GM12801 (cell line): ENCODE measurements around the gene FKBP10.

Experiments used
- TF ChIP-seq, protein P1 (sequence below): IDR thresholded peaks from one replicate; pipeline ENCODE4 v1.5.1; 2011; ENCODE audit warnings: control low read depth; ENCODE audit not compliant: insufficient read length; ENCODE audit errors: extremely low read depth

FKBP10 gene

DNA sequence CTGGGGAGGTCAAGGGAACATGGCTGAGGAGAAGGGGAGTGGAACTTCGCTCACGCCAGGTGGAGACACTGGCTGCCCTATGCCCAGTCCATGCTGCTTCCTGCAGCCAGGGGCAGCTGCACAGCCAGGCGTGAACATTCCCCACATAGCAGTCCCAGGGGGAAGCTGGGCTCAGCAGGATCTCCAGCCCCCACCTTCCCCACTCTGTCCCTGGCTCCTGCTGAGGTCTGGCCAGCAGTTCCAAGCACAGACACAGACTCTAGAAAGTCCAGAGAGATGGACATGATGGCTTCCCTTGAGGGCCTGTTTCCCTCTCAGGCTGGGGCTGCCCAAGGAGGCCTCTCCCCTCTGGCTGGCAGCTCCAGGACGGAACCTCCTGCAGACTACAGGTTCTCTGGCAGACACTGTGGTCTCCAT, 35.6 kb upstream of the FKBP10 start:
- TF ChIP-seq, protein P1, sequence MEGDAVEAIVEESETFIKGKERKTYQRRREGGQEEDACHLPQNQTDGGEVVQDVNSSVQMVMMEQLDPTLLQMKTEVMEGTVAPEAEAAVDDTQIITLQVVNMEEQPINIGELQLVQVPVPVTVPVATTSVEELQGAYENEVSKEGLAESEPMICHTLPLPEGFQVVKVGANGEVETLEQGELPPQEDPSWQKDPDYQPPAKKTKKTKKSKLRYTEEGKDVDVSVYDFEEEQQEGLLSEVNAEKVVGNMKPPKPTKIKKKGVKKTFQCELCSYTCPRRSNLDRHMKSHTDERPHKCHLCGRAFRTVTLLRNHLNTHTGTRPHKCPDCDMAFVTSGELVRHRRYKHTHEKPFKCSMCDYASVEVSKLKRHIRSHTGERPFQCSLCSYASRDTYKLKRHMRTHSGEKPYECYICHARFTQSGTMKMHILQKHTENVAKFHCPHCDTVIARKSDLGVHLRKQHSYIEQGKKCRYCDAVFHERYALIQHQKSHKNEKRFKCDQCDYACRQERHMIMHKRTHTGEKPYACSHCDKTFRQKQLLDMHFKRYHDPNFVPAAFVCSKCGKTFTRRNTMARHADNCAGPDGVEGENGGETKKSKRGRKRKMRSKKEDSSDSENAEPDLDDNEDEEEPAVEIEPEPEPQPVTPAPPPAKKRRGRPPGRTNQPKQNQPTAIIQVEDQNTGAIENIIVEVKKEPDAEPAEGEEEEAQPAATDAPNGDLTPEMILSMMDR: no peak

DNA sequence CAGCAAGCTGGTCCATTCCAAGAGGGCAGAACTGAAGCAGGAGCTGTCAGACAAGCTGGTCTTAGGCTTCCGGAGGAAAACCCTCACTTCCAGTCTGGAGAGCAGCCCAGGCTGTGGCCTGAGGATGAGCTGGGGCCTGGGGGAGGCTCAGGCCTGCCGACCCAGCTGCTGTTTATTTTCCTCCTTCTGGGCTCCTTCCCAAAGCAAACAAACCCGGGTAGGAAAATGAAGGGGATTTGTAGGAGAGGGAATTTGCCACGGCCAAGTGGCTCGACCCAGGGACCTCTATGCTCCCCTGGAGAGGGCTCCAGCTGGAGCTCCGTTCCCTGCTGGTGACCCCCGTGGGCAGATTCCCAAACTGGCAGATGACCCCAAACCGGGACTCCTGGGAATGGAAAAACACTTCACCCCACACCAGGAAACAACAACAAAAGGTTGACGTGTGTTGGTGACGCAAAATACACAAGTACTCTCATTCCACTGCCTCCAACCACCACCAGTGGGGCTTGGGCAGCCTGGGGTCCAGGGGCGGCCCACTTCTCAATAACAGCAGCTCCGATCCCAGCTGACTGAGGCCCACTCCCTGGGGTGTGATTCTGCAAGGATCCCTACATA, 35.1 kb upstream of the FKBP10 start:
- TF ChIP-seq, protein P1: no peak

DNA sequence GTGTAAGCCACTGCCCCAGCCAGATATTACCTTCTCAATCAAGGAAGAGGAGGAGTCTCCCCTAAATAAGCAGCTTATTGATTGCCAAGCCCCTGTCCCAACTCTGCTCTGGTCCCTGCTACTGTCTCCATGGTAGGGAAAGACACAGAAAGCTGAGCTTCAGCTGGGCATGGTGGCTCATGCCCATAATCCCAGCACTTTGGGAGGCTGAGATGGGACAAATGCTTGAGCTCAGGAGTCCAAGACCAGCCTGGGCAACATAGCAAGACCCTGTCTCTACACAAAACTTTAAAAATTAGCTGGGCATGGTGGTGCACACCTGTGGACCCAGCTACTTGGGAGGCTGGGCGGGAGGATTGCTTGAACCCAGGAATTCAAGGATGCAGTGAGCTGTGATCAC, 32.9 kb upstream of the FKBP10 start:
- TF ChIP-seq, protein P1: no peak

DNA sequence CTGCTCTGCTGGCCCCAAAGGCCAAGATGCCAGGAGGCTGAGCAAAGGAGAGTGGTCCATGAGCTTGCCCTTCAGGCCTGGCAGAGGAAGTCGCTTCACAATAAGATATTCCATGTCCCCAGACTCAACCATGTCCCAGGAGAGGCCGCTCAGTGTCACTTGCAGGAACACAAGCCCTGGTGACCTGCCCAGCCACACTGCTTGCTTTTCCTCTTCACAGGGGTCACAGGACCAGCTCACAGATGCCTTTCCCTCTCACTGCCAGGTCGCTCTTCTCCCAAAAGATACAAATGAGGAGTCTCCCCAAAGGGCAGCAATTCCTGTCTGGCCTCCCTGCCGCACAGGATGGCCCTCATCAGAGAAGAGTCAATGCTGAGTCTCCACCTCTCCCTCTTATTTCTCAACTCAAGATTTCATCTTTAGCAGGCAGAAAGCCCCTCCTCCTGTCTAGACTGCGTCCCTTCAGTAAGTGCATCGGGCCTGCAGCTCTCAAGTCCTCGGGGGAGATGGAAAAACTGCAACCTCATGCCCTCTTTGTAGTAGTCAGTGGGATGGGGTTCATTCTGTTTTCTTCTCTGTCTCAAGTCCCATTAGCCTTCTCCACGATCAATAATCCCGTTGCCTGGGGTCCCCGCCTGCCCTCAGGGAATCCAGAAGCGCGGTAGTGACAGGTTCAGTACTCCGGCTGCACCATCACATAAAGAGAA, 31.2 kb upstream of the FKBP10 start:
- TF ChIP-seq, protein P1: no peak

DNA sequence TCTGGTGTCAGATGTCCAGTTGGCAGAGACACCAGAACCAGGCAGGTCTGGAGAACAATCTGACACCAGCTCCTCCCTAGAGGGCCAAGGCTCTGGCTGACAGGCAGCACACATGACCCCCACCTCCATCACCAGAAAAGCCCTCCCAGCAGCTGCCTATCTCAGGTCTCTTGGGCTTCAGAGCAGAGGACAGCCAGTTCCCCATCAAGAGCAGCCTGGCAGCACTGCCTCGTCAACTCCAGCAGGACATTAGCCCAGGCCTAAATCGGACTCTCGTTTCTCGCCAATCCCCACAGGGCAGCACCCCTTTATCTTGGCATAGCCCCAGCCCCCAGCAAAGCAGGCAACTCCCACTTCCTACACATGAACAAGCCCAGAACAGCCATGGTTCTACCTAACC, 30.7 kb upstream of the FKBP10 start:
- TF ChIP-seq, protein P1: no peak

DNA sequence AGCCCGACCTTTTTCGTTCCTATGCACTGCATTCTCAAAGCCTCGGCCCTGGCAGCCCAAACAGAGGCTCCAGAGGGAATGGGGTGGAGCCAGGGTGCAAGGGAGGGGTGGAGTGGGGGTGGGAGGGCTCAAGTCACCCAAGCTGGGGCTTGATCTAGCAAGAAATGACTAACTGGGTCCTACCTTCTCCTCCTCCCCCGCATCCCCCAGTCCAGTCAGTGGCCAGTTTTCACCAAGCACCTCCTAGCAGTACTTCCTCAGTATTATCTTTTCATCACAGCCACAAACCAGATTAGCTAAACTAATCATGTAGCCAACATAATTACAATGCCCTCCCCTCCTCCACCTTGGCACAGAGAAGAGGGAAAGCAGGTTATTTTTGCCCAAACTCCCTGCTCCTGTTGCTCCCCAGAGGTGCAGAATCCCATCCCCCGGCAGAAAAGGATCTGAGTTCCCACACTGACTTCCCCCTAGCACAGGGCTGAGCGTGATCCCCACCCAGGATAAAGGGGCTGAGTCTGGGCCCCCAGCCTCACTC, 28.5 kb upstream of the FKBP10 start:
- TF ChIP-seq, protein P1: no peak

DNA sequence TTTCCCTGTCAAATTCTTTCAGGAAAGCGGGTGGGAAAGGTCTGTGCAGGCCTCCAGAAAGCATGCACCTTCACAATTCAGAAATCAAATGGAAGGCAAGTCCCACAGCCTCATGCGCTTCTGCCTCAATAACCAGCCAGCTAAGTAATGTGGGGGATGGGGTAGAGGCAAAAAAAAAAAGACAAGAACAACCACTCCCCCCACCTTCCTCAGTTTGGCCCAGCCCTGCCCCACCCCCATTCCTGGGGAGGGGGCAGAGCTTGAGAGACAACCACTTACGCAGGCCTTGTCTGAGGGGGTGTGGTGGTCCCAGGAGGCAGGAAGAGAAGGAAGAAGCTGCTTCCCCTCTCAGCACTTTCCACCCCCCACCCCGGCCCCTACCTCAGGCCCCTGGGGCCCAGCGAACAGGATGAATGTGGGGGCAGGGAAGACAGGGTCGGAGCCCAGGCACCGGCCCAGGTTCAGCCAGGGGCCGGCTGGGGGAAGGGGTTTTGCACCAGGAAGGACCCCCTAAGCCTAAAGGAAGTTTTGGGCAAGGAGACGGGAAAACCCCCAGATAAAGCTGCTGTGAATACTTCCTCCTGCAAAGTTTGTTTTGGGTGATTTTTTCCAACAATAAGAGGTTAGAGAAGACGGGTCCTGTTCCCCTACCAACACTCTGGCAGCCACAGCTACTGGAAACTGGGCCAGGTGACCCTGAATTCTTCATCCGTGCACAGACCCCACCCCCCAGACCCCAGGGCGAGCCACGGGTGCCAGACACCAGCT, 27.5 kb upstream of the FKBP10 start:
- TF ChIP-seq, protein P1: no peak
